OCI-LY7 (cell line): ENCODE measurements around the gene ZFHX2.

Experiments used
- CTCF ChIP-seq: fragments of 200-600 bp; sonication (generic); conservative IDR thresholded peaks from 2 replicates; pipeline ENCODE4 v1.5.1; 2014; ENCODE audit warnings: mild to moderate bottlenecking, antibody characterized with exemption, low read length, moderate library complexity, mixed read lengths
- EZH2phosphoT487 ChIP-seq: fragments of 200-600 bp; sonication (generic); IDR thresholded peaks from 2 replicates; pipeline ENCODE4 v1.6.1; 2018; ENCODE audit warnings: low read depth, borderline replicate concordance, mild to moderate bottlenecking, mixed run types, antibody characterized with exemption, low read length, moderate library complexity, mixed read lengths

- TF ChIP-seq CTCF (no peak), EZH2phosphoT487 (no peak)
Measured at GRCh38 chr14:23545740-23546365, 5.7 kb downstream of the ZFHX2 start.
